ENCODE results near the gene TMEM245. TPM values are rescaled to one million over a fixed set of nuclear protein-coding genes. Genes with fewer than 3 reads are reported as not detected.
A peak's percentile ranks its signal among the peaks of the same experiment; 100 is the strongest.
"Not testable (repeated sequence)": the region's sequence is repeated elsewhere in the genome, so short reads cannot be mapped to it uniquely, and the experiment has no call there.

TMEM245 gene
- total and polyA plus RNA-seq, 11 donors: 16.7 to 174 (median 99.6) TPM

DNA sequence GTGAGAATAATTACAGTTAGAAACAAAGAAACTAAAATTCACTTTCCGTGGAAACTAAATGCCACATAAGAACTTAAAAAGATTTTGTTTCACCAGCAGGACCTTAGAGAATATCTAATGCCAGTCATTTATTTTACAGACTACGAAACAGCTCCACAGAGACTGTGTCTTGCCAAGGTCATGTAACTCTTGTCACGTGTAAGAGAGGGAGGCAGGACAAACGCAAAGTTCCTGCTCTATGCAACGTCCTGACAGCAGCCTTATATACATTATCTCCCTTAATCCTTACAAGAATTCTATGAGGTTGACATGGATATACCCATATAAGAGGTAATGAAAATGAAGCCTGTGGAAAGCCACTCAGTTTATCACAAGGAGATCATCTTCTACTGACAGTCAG lies 145.9 kb downstream of the TMEM245 start:
- TF ChIP-seq POLR2A (IDR thresholded peaks at IDR 0.05): no peak
- TF ChIP-seq, protein P1, sequence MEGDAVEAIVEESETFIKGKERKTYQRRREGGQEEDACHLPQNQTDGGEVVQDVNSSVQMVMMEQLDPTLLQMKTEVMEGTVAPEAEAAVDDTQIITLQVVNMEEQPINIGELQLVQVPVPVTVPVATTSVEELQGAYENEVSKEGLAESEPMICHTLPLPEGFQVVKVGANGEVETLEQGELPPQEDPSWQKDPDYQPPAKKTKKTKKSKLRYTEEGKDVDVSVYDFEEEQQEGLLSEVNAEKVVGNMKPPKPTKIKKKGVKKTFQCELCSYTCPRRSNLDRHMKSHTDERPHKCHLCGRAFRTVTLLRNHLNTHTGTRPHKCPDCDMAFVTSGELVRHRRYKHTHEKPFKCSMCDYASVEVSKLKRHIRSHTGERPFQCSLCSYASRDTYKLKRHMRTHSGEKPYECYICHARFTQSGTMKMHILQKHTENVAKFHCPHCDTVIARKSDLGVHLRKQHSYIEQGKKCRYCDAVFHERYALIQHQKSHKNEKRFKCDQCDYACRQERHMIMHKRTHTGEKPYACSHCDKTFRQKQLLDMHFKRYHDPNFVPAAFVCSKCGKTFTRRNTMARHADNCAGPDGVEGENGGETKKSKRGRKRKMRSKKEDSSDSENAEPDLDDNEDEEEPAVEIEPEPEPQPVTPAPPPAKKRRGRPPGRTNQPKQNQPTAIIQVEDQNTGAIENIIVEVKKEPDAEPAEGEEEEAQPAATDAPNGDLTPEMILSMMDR (IDR thresholded peaks at IDR 0.05): no peak
- WGBS, 4 donors: 6 to 23% (median 14%) methylated on average over 5 of the region's 5 CpGs
- intact Hi-C loops (cut with DNase I): loop anchor here in 2 of 10 donors (5.0 kb wide), 1 partner anchor 38 kb away; the partner anchor contains the start of gene CTNNAL1 (in 2 of the 2)
- no peak overlapping the region for H3K4me3 ChIP-seq
- H3K9me3 ChIP-seq: no peaks in the 10 kb centered on the region
- DNase-seq: peak in 1 of 5 donors; percentile 24
- peak overlapping the region; percentile 40 to 76 (median 64) for H3K27ac ChIP-seq
- peak; percentile 81 to 88 (median 84) for ATAC-seq
- H3K36me3 ChIP-seq: peaks cover 0 to 45% (median 9%) of the 10 kb centered on the region in 9 donors
- H3K4me1 ChIP-seq: peaks cover 3 to 37% (median 24%) of the 10 kb centered on the region in 12 donors
- H3K27me3 ChIP-seq: no peaks in the 10 kb centered on the region

DNA sequence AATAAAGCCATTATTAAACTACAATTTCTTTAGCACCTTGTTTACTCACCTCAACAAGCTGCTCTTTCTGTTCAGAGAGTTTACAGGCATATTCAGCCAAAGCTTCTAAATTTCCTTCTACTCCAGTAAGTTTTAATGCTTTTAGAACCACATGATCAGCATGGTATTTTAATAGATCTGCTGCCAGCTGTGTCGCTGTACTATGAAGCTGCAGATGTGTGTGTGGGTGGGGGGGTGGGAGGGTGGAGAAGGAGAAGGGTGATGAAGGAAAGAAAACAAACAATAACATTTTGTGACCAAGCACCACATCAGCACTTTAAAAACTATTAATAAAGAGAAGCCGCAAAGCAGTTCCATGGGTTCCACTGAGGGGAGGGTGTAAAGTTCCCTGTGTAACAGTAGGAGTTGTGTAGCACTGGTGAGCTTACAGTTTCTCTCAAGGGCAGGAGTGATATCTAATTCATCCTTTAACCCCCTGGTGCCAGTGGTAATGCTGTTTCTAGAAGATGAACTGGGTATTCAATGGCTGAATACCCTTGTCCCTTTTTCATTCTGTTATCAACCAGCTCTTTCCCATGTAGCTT lies 147.0 kb downstream of the TMEM245 start:
- Histone ChIP-seq H3K9me3 (no peaks in the 10 kb centered on the region), H3K4me1 (peaks cover 3 to 48% (median 30%) of the 10 kb centered on the region in 12 donors), H3K4me3 (no peak overlapping the region), H3K27me3 (no peaks in the 10 kb centered on the region), H3K36me3 (peaks cover 0 to 35% (median 0%) of the 10 kb centered on the region in 9 donors), H3K27ac (peak overlapping the region; percentile 40 to 76 (median 64))
- no peak for DNase-seq
- 31 to 40% (median 35%) methylated on average over 2 of the region's 2 CpGs for WGBS, 4 donors
- intact Hi-C loops (cut with DNase I): loop anchor here in 2 of 10 donors (5.0 kb wide), 1 partner anchor 40 kb away; the partner anchor contains the start of gene CTNNAL1 (in 2 of the 2)
- peak; percentile 31 to 63 (median 56) for ATAC-seq
- TF ChIP-seq, protein P1 (IDR thresholded peaks at IDR 0.05): no peak
- TF ChIP-seq POLR2A (IDR thresholded peaks at IDR 0.05): no peak

DNA sequence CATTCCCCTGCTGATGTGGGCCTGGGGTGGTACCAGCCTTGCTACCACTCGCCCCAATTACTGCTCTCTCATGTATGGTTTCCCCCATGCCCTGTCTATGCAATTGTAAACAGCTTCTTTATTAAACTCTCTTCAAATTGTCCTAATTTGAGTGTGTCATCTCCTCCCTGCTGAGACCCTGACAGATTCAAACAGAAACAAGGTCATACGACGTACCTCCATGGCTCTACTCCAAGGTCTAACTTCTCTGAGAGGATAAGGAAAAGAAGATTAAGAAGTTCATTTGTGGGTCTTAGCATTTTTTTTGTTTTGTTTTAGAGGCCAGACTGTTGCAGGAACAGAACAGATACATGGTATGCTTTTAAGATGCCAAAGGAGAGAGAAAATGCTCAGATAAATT lies 147.6 kb downstream of the TMEM245 start:
- H3K27me3 ChIP-seq: no peaks in the 10 kb centered on the region
- H3K27ac ChIP-seq: peak overlapping the region; percentile 39 to 76 (median 64)
- no peak overlapping the region for H3K4me3 ChIP-seq
- H3K4me1 ChIP-seq: peaks cover 3 to 54% (median 32%) of the 10 kb centered on the region in 12 donors
- intact Hi-C loops (cut with DNase I): loop anchor here in 2 of 10 donors (5.0 kb wide), 1 partner anchor 40 kb away; the partner anchor contains the start of gene CTNNAL1 (in 2 of the 2)
- WGBS, 4 donors: 58 to 66% (median 61%) methylated on average over 3 of the region's 3 CpGs
- H3K9me3 ChIP-seq: no peaks in the 10 kb centered on the region
- ATAC-seq (no peak), DNase-seq (no peak)
- TF ChIP-seq, protein P1 (IDR thresholded peaks at IDR 0.05): no peak
- no peak for TF ChIP-seq POLR2A (IDR thresholded peaks at IDR 0.05)
- peaks cover 0 to 35% (median 0%) of the 10 kb centered on the region in 9 donors for H3K36me3 ChIP-seq

DNA sequence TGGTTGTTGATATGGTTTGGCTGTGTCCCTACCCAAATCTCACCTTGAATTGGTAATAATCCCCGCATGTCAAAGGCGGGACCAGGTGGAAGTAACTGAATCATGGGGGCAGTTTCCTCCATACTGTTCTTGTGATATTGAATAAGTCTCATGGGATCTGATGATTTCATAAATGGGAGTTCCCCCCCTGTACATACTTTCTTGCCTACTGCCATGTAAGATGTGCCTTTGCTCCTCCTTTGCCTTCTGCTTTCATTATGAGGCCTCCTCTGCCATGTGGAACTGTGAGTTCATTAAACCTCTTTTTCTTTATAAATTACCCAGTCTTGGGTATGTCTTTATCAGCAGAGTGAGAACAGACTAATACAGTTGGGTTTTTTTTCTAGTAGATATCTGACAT lies 148.4 kb downstream of the TMEM245 start:
- ATAC-seq, DNase-seq, H3K9me3 ChIP-seq, H3K4me3 ChIP-seq, H3K27me3 ChIP-seq: not testable (repeated sequence)
- Histone ChIP-seq H3K4me1 (peaks cover 3 to 59% (median 33%) of the 10 kb centered on the region in 12 donors), H3K36me3 (peaks cover 0 to 31% (median 0%) of the 10 kb centered on the region in 9 donors), H3K27ac (peak overlapping the region in 7 of 12 donors; percentile 40 to 76 (median 72))
- WGBS, 4 donors: 97 to 100% (median 98%) methylated on average over 2 of the region's 2 CpGs
- intact Hi-C loops (cut with DNase I): loop anchor here in 2 of 10 donors (5.0 kb wide), 1 partner anchor 41 kb away; the partner anchor contains the start of gene CTNNAL1 (in 2 of the 2)
